Stimulated activated effector memory CD8-positive, alpha-beta T cell treated with anti-CD3 and anti-CD28 coated beads, Interleukin-12 subunit alpha, Interleukin-12 subunit beta, amount 100 ng/mL, for 72 hours (primary cell): ENCODE data around the gene TSR3.
A peak's percentile ranks its signal among the peaks of the same experiment; 100 is the strongest.
"Not testable (repeated sequence)": the region's sequence is repeated elsewhere in the genome, so short reads cannot be mapped to it uniquely, and the experiment has no call there.

Experiments used
- ATAC-seq: fragments of 150-1000 bp; cut with Tn5 transposase; 2 replicates; pipeline ENCODE4 v1.10.0; 2021
- DNase-seq, 2 donors: peaks; one replicate each; pipeline ENCODE4 v3.0.0; 2021 to 2022; ENCODE audit warnings: low spot score in 2 of 2
- H3K27ac Mint-ChIP-seq: one replicate; pipeline ENCODE4 v1.8.0; 2022; ENCODE audit warnings: mild to moderate bottlenecking, mixed read lengths
- H3K36me3 Mint-ChIP-seq: one replicate; pipeline ENCODE4 v1.8.0; 2022; ENCODE audit warnings: mild to moderate bottlenecking, mixed read lengths
- H3K4me1 Mint-ChIP-seq: one replicate; pipeline ENCODE4 v1.8.0; 2022; ENCODE audit warnings: mixed read lengths
- H3K4me3 Mint-ChIP-seq: one replicate; pipeline ENCODE4 v1.8.0; 2022; ENCODE audit warnings: mild to moderate bottlenecking, mixed read lengths
- H3K9me3 Mint-ChIP-seq: one replicate; pipeline ENCODE4 v1.8.0; 2022; ENCODE audit warnings: mixed read lengths

Gene TSR3

GRCh38 chr16:1330260-1330914 lies 21.3 kb downstream of the TSR3 start:
- Mint-ChIP-seq H3K4me3 (no peak overlapping the region), H3K9me3 (no peaks in the 10 kb centered on the region), H3K4me1 (peaks cover 17% of the 10 kb centered on the region), H3K27ac (no peak overlapping the region), H3K36me3 (peaks cover 13% of the 10 kb centered on the region)
- peak in 1 of 2 donors; percentile 56 for DNase-seq
- ATAC-seq: no peak

GRCh38 chr16:1328961-1329360 lies 22.7 kb downstream of the TSR3 start:
- peaks cover 27% of the 10 kb centered on the region for H3K36me3 Mint-ChIP-seq
- H3K4me3 Mint-ChIP-seq: not testable (repeated sequence)

GRCh38 chr16:1328136-1328535 lies 23.5 kb downstream of the TSR3 start:
- not testable (repeated sequence) for H3K9me3 Mint-ChIP-seq, ATAC-seq, DNase-seq, H3K4me3 Mint-ChIP-seq, H3K27ac Mint-ChIP-seq
- peaks cover 36% of the 10 kb centered on the region for H3K36me3 Mint-ChIP-seq
- peaks cover 17% of the 10 kb centered on the region for H3K4me1 Mint-ChIP-seq

More at GRCh38 chr16:1328961-1329360, 22.7 kb downstream of the TSR3 start:
- peaks cover 17% of the 10 kb centered on the region for H3K4me1 Mint-ChIP-seq
- not testable (repeated sequence) for DNase-seq, H3K9me3 Mint-ChIP-seq, H3K27ac Mint-ChIP-seq, ATAC-seq

GRCh38 chr16:1327619-1327947 lies 24.1 kb downstream of the TSR3 start:
- Mint-ChIP-seq H3K9me3 (no peaks in the 10 kb centered on the region), H3K4me1 (peaks cover 15% of the 10 kb centered on the region), H3K36me3 (peaks cover 41% of the 10 kb centered on the region), H3K27ac (no peak overlapping the region), H3K4me3 (no peak overlapping the region)
- DNase-seq: no peak
- no peak for ATAC-seq

GRCh38 chr16:1326946-1327618 lies 24.6 kb downstream of the TSR3 start:
- no peak for DNase-seq
- Mint-ChIP-seq H3K4me3 (no peak overlapping the region), H3K27ac (no peak overlapping the region), H3K36me3 (peaks cover 46% of the 10 kb centered on the region), H3K9me3 (no peaks in the 10 kb centered on the region), H3K4me1 (peaks cover 10% of the 10 kb centered on the region)
- ATAC-seq: no peak

- peaks cover 53% of the 10 kb centered on the region for H3K36me3 Mint-ChIP-seq
- ATAC-seq: no peak
- H3K27ac Mint-ChIP-seq: no peak overlapping the region
- H3K4me3 Mint-ChIP-seq: no peak overlapping the region
- H3K9me3 Mint-ChIP-seq: no peaks in the 10 kb centered on the region
- peaks cover 4% of the 10 kb centered on the region for H3K4me1 Mint-ChIP-seq
- no peak for DNase-seq
These were observed 25.3 kb downstream of the TSR3 start for GRCh38 chr16:1326391-1326790.

GRCh38 chr16:1325673-1326371 lies 25.9 kb downstream of the TSR3 start:
- ATAC-seq: peak; percentile 36

GRCh38 chr16:1325261-1325660 lies 26.4 kb downstream of the TSR3 start:
- ATAC-seq (no peak), DNase-seq (no peak)
- no peak overlapping the region for H3K27ac Mint-ChIP-seq
- H3K4me3 Mint-ChIP-seq: no peak overlapping the region
- no peaks in the 10 kb centered on the region for H3K4me1 Mint-ChIP-seq
- H3K9me3 Mint-ChIP-seq: no peaks in the 10 kb centered on the region
- peaks cover 64% of the 10 kb centered on the region for H3K36me3 Mint-ChIP-seq

More at GRCh38 chr16:1325673-1326371, 25.9 kb downstream of the TSR3 start:
- no peak overlapping the region for H3K4me3 Mint-ChIP-seq
- peaks cover 59% of the 10 kb centered on the region for H3K36me3 Mint-ChIP-seq
- H3K4me1 Mint-ChIP-seq: no peaks in the 10 kb centered on the region
- DNase-seq: no peak
- no peaks in the 10 kb centered on the region for H3K9me3 Mint-ChIP-seq
- H3K27ac Mint-ChIP-seq: no peak overlapping the region

GRCh38 chr16:1324286-1324826 lies 27.3 kb downstream of the TSR3 start:
- H3K4me1 Mint-ChIP-seq: no peaks in the 10 kb centered on the region

GRCh38 chr16:1323296-1324239 lies 28.1 kb downstream of the TSR3 start:
- Mint-ChIP-seq H3K9me3 (no peaks in the 10 kb centered on the region), H3K4me3 (no peak overlapping the region), H3K4me1 (peaks cover under 1% of the 10 kb centered on the region), H3K27ac (no peak overlapping the region), H3K36me3 (peaks cover 81% of the 10 kb centered on the region)
- no peak for DNase-seq
- no peak for ATAC-seq

More at GRCh38 chr16:1324286-1324826, 27.3 kb downstream of the TSR3 start:
- Mint-ChIP-seq H3K4me3 (no peak overlapping the region), H3K36me3 (peaks cover 73% of the 10 kb centered on the region), H3K9me3 (no peaks in the 10 kb centered on the region), H3K27ac (no peak overlapping the region)
- DNase-seq (no peak), ATAC-seq (no peak)

- H3K36me3 Mint-ChIP-seq: peaks cover 93% of the 10 kb centered on the region
- no peak overlapping the region for H3K27ac Mint-ChIP-seq
- DNase-seq (no peak), ATAC-seq (no peak)
- H3K4me1 Mint-ChIP-seq: peaks cover 12% of the 10 kb centered on the region
- no peak overlapping the region for H3K4me3 Mint-ChIP-seq
- H3K9me3 Mint-ChIP-seq: no peaks in the 10 kb centered on the region
These were observed 29.3 kb downstream of the TSR3 start for GRCh38 chr16:1322407-1322806.

GRCh38 chr16:1320658-1321240 lies 30.9 kb downstream of the TSR3 start:
- Mint-ChIP-seq H3K4me3 (no peak overlapping the region), H3K27ac (no peak overlapping the region), H3K9me3 (no peaks in the 10 kb centered on the region), H3K36me3 (peaks cover 100% of the 10 kb centered on the region), H3K4me1 (peaks cover 14% of the 10 kb centered on the region)
- DNase-seq (no peak), ATAC-seq (no peak)

- H3K4me1 Mint-ChIP-seq: peaks cover 14% of the 10 kb centered on the region
- H3K4me3 Mint-ChIP-seq: no peak overlapping the region
- ATAC-seq (no peak), DNase-seq (no peak)
- no peak overlapping the region for H3K27ac Mint-ChIP-seq
- H3K36me3 Mint-ChIP-seq: peaks cover 100% of the 10 kb centered on the region
- no peaks in the 10 kb centered on the region for H3K9me3 Mint-ChIP-seq
These were observed 31.6 kb downstream of the TSR3 start for GRCh38 chr16:1320097-1320496.

GRCh38 chr16:1319041-1319440 lies 32.6 kb downstream of the TSR3 start:
- no peak overlapping the region for H3K4me3 Mint-ChIP-seq
- DNase-seq (no peak), ATAC-seq (no peak)
- peaks cover 14% of the 10 kb centered on the region for H3K4me1 Mint-ChIP-seq
- H3K27ac Mint-ChIP-seq: no peak overlapping the region
- peaks cover 100% of the 10 kb centered on the region for H3K36me3 Mint-ChIP-seq
- no peaks in the 10 kb centered on the region for H3K9me3 Mint-ChIP-seq
